BJ (cell line): ENCODE data around the gene NFU1. TPM values are rescaled to one million over a fixed set of nuclear protein-coding genes. Genes with fewer than 3 reads are reported as not detected.
"Not testable (repeated sequence)": the region's sequence is repeated elsewhere in the genome, so short reads cannot be mapped to it uniquely, and the experiment has no call there.

Experiments used
- CTCF ChIA-PET: fragments of 350-600 bp; formaldehyde crosslinking; extraction: SDS; loops from one replicate; lab custom pipeline; 2021; ENCODE audit warnings: antibody characterized with exemption, inconsistent platforms; lab: Yijun Ruan, JAX
- POLR2A ChIA-PET: fragments of 300-600 bp; sonication (Branson Sonifier 250); formaldehyde crosslinking; extraction: SDS; loops from one replicate; lab custom pipeline; 2021; ENCODE audit warnings: antibody characterized with exemption; lab: Charles Lee
- DNase-seq: peaks from one replicate; pipeline ENCODE4 v3.0.0-alpha.2; 2011; ENCODE audit warnings: low read depth
- H3K27me3 ChIP-seq: 2 replicates; pipeline ENCODE4 v1.6.0; 2011; ENCODE audit warnings: low read length; ENCODE audit not compliant: control insufficient read depth, insufficient read depth
- H3K36me3 ChIP-seq: 2 replicates; pipeline ENCODE4 v1.5.1; 2011; ENCODE audit warnings: low read length; ENCODE audit not compliant: control insufficient read depth, insufficient read depth
- H3K4me3 ChIP-seq: 2 replicates; pipeline ENCODE4 v1.5.1; 2011; ENCODE audit warnings: low read depth, mild to moderate bottlenecking, control low read depth, low read length
- CTCF ChIP-seq: IDR thresholded peaks from 2 replicates; pipeline ENCODE4 v1.5.1; 2011; ENCODE audit warnings: low read depth, mild to moderate bottlenecking, control low read depth, inconsistent platforms, low read length, moderate library complexity; ENCODE audit not compliant: insufficient read depth
- polyA plus RNA-seq: library from polyadenylated mRNA; depleted of rRNA; stranded (reverse); fragments of >200 nt; gene quantifications from 2 replicates; pipeline ENCODE4 v1.2.3, GENCODE V29; 2011; rRNA removed

NFU1 gene
- polyA plus RNA-seq, 1 experiment, result 13.0 TPM

GRCh38 chr2:69356471-69356870, 80.8 kb downstream of the NFU1 start:
- POLR2A ChIA-PET, result no interaction called here
- H3K27me3 ChIP-seq, result no peaks in the 10 kb centered on the region
- no peak for DNase-seq
- H3K4me3 ChIP-seq, result no peak overlapping the region
- peaks cover 20% of the 10 kb centered on the region for H3K36me3 ChIP-seq
- CTCF ChIA-PET, result no interaction called here
- no peak for TF ChIP-seq CTCF

- H3K27me3 ChIP-seq, H3K4me3 ChIP-seq, DNase-seq: not testable (repeated sequence)
- POLR2A ChIA-PET, result interaction anchor here (0.6 kb wide), 1 partner anchor 10 kb away, joined by 4 read pairs; no protein-coding TSS in a partner anchor
- peaks cover 17% of the 10 kb centered on the region for H3K36me3 ChIP-seq
- CTCF ChIA-PET, result interaction anchor here (1.0 kb wide), 1 partner anchor 33 kb away, joined by 3 read pairs; no protein-coding TSS in a partner anchor
Measured at GRCh38 chr2:69354976-69355375, 82.3 kb downstream of the NFU1 start.

- no peak overlapping the region for H3K4me3 ChIP-seq
- ChIA-PET CTCF (no interaction called here), POLR2A (interaction anchor here (0.5 kb wide), 1 partner anchor 360 kb away, joined by 4 read pairs; no protein-coding TSS in a partner anchor)
- peaks cover 22% of the 10 kb centered on the region for H3K36me3 ChIP-seq
- TF ChIP-seq CTCF, result no peak
- DNase-seq, result no peak
- H3K27me3 ChIP-seq, result no peaks in the 10 kb centered on the region
Measured at GRCh38 chr2:69353360-69353759, 83.9 kb downstream of the NFU1 start.

GRCh38 chr2:69348781-69349180, 88.5 kb downstream of the NFU1 start:
- TF ChIP-seq CTCF, result no peak
- DNase-seq, result no peak
- no peak overlapping the region for H3K4me3 ChIP-seq
- CTCF ChIA-PET, result interaction anchor here (1.2 kb wide), 1 partner anchor 10 kb away, joined by 3 read pairs; no protein-coding TSS in a partner anchor
- peaks cover 22% of the 10 kb centered on the region for H3K36me3 ChIP-seq
- POLR2A ChIA-PET, result no interaction called here
- H3K27me3 ChIP-seq, result no peaks in the 10 kb centered on the region

Other genes starting within 250 kb of the NFU1 start
- 14.8 and 32.5 TPM in 2 replicates for gene GFPT1, start 50.2 kb downstream of the NFU1 start, polyA plus RNA-seq
- 23.3 and 26.1 TPM in 2 replicates for gene AAK1, start 206.3 kb upstream of the NFU1 start, polyA plus RNA-seq